ENCODE data around the gene BTBD8.

GRCh38 chr1:92167151-92167550, 87.0 kb downstream of the BTBD8 start:
- TF ChIP-seq GATA2 (IDR thresholded peaks at IDR 0.05; ENCODE audit: low read depth, low read length) (no peak), GATA3 (IDR thresholded peaks at IDR 0.05; ENCODE audit: low read depth, low read length) (no peak)
